RWPE1 (cell line): ENCODE data around the gene SMARCD2.
"Not testable (repeated sequence)": the region's sequence is repeated elsewhere in the genome, so short reads cannot be mapped to it uniquely, and the experiment has no call there.

Experiments used
- CTCF ChIA-PET: fragments of 350-600 bp; sonication (Branson Sonifier 250); formaldehyde crosslinking; extraction: SDS; loops from one replicate; lab custom pipeline; 2021; lab: Yijun Ruan, JAX
- POLR2A ChIA-PET: fragments of 400-600 bp; formaldehyde crosslinking; extraction: SDS; loops from one replicate; lab custom pipeline; 2020; ENCODE audit warnings: antibody characterized with exemption; ENCODE audit not compliant: low non-redundant PET; lab: Yijun Ruan, JAX
- DNase-seq: peaks from one replicate; pipeline ENCODE4 v3.0.0; 2012; ENCODE audit warnings: low spot score
- H3K27ac ChIP-seq: fragments of 450-650 bp; 2 replicates; pipeline ENCODE4 v1.5.1; 2017
- CTCF ChIP-seq: fragments of 450-650 bp; conservative IDR thresholded peaks from 2 replicates; pipeline ENCODE4 v1.5.1; 2017; ENCODE audit warnings: low read depth, mild to moderate bottlenecking

SMARCD2 gene

DNA sequence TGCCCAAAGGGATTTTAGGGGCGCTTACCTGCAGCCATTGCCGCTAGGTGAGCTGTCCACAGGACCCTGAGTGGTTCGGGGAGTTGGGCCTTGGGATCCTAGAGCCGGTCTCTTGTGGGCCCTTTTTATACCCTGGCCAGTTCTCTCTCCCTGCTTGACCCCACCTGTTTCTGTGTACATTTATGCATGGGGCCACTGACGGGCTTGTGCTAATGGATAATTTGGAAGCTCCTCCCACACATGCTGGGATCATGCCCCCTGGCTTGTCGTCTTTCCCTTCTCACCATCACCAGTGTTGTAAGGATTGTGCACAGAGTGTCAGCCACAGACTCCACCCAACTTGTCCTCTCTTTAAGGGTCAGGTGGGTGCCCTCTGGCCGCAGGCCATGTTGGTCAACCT, 31.1 kb upstream of the SMARCD2 start, which contains the start of gene CSH2:
Gene CSH2, minus strand, starts transcription at position 101 of the 400 bp plus-strand sequence. Its CDS starts 63 bp downstream, at position 38.
- CTCF ChIA-PET: interaction anchor here (0.7 kb wide), 1 partner anchor 45 kb away, joined by 3 read pairs; no protein-coding TSS in a partner anchor
- POLR2A ChIA-PET: not testable (repeated sequence)

DNA sequence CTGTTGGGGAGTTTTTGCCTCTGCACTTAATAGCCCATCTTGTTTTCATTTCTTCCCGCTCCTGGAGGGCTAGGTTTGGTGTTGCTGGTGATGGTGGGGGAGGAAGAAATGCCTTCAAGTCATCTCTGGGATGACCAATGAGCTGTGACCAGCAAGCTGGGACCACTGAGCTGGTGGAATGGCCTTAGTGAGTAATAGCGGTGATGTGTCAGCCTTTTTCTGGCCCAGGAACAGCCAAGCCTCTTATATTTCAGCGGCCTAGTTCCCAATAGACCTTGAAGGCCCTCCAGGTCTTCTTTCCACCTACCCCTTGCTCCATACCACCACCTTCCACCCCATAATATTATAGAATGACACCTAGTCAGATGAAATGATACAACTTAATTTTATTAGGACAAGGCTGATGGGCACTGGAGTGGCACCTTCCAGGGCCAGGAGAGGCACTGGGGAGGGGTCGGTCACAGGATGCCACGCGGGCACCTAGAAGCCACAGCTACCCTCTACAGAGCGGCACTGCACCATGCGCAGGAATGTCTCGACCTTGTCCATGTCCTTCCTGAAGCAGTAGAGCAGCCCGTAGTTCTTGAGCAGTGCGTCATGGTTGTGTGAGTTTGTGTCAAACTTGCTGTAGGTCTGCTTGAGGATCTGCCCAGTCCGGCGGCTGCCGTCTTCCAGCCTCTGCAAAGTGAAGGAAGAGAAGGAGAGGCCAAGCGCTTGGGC, 29.3 kb upstream of the SMARCD2 start:
- CTCF ChIA-PET, DNase-seq: not testable (repeated sequence)

More for the DNA sequence above, 31.1 kb upstream of the SMARCD2 start, which contains the start of gene CSH2:
- DNase-seq, H3K27ac ChIP-seq: not testable (repeated sequence)

GRCh38 chr17:63870292-63870665, 27.8 kb upstream of the SMARCD2 start:
- POLR2A ChIA-PET, H3K27ac ChIP-seq, DNase-seq: not testable (repeated sequence)
- CTCF ChIA-PET: interaction anchor here (0.6 kb wide), 1 partner anchor 187 kb away, joined by 3 read pairs; no protein-coding TSS in a partner anchor

More for the DNA sequence above, 29.3 kb upstream of the SMARCD2 start:
- H3K27ac ChIP-seq, POLR2A ChIA-PET: not testable (repeated sequence)

DNA sequence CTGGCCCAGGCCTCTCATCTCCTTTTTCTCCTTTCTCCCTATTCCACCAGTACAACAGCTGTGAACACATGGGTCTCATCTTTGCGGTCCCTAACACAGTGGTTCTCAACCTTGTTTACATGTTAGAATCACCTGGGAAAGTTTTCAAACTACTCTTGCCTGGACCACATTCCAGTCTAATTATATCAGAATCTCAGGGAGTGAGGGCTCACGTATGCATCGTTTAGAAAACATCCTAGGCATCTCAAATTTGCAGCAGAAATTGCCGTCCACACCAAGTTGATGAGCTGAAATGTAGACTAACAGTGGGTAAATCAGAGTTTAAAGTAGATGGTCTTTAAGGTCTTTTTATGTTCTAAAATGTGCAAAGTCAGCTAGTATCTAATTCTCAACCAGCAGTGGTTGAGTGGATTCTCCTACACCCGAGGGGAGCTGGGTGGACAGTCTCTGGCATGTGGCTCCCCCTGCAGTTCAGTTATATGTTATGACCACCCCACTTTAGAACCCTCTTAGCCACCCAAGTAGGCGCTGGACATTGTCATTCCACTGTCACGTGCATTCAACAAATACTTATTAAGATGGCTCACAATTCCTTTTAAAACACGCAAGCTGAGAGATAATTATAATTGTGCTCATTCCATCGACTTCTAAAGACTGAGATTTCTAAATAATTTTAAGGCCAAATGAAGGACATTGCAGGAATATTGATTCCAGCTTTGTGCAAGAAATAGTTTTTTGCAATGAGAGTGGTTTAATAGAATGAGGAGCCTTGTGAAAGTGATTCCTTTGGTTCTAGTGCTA, 27.2 kb upstream of the SMARCD2 start:
- POLR2A ChIA-PET, DNase-seq: not testable (repeated sequence)
- CTCF ChIA-PET: interaction anchor here (0.6 kb wide), 1 partner anchor 187 kb away, joined by 3 read pairs; no protein-coding TSS in a partner anchor

DNA sequence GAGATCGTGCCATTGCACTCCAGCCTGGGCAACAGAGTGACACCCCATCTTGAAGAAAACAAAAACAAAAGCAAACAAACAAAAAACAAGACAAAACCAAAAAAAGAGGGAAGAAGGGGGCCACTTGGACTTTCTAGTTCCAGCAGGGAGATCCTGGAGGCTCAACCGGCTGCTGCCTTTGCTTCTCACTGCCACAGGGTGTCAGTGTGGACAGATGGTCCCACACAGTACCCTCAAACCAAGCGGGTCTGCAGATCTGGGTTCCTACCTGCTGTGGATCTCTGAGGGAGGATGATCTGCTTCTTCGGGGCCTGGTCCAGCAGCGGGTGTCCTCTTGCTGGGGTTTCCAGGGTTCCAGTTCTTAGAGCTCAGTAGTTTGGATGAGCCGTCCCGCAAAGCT, 24.1 kb upstream of the SMARCD2 start:
- H3K27ac ChIP-seq, DNase-seq, POLR2A ChIA-PET: not testable (repeated sequence)
- CTCF ChIA-PET: interaction anchor here (0.6 to 1.3 kb wide), 3 partner anchors 18 to 410 kb away, joined by 3 to 5 read pairs (median 4); no protein-coding TSS in a partner anchor

More for the DNA sequence above, 27.2 kb upstream of the SMARCD2 start:
- H3K27ac ChIP-seq: not testable (repeated sequence)

DNA sequence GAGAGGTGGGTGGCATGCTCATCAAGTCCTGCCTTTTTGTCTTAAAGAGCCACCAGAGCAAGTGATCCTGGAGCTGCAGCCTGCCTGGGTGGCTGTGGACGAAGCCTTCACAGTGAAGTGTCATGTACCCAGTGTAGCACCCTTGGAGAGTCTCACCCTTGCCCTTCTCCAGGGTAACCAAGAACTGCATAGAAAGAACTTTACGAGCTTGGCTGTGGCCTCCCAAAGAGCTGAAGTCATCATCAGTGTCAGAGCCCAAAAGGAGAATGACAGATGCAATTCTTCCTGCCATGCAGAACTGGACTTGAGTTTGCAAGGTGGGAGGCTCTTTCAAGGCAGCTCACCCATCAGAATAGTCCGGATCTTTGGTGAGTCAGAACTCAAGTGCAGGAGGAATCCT, 16.8 kb upstream of the SMARCD2 start:
- CTCF ChIA-PET: interaction anchor here (0.5 to 2.8 kb wide), 2 partner anchors 10 to 1241 kb away, joined by 3 to 12 read pairs; no protein-coding TSS in a partner anchor
- POLR2A ChIA-PET: no interaction called here

GRCh38 chr17:63856425-63856824, 13.9 kb upstream of the SMARCD2 start:
- POLR2A ChIA-PET, DNase-seq, H3K27ac ChIP-seq: not testable (repeated sequence)
- CTCF ChIA-PET: interaction anchor here (0.7 to 1.0 kb wide), 3 partner anchors 11 to 69 kb away, joined by 4 read pairs; no protein-coding TSS in a partner anchor

More for the DNA sequence above, 16.8 kb upstream of the SMARCD2 start:
- H3K27ac ChIP-seq: no peak overlapping the region
- no peak for TF ChIP-seq CTCF
- DNase-seq: no peak

DNA sequence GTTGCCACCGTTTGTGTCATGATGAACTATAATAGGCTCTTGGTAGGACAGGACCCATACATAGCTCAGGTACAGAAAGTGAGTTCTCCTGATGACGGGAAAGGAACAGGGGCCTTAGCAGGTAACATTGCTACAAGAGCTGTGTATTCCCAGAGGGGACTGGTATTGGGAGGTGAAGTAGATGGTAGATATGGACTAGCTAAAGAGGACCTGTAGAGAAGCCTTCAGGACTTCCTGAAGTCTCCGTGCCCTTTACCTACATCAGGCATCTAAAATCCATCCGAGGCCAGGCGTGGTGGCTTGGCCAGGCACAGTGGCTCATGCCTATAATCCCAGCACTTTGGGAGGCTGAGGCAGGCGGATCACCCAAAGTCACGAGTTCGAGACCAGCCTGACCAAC, 12.7 kb upstream of the SMARCD2 start:
- no peak overlapping the region for H3K27ac ChIP-seq
- POLR2A ChIA-PET: no interaction called here
- CTCF ChIA-PET: no interaction called here
- no peak for TF ChIP-seq CTCF
- DNase-seq: no peak

GRCh38 chr17:63854709-63855108, 12.2 kb upstream of the SMARCD2 start:
- no peak for TF ChIP-seq CTCF
- DNase-seq: no peak
- POLR2A ChIA-PET: no interaction called here
- H3K27ac ChIP-seq: no peak overlapping the region
- CTCF ChIA-PET: no interaction called here
